ENCODE results near the gene NIBAN1.

GRCh38 chr1:184986250-184986649, 11.9 kb upstream of the NIBAN1 start:
- TF ChIP-seq, protein P1, sequence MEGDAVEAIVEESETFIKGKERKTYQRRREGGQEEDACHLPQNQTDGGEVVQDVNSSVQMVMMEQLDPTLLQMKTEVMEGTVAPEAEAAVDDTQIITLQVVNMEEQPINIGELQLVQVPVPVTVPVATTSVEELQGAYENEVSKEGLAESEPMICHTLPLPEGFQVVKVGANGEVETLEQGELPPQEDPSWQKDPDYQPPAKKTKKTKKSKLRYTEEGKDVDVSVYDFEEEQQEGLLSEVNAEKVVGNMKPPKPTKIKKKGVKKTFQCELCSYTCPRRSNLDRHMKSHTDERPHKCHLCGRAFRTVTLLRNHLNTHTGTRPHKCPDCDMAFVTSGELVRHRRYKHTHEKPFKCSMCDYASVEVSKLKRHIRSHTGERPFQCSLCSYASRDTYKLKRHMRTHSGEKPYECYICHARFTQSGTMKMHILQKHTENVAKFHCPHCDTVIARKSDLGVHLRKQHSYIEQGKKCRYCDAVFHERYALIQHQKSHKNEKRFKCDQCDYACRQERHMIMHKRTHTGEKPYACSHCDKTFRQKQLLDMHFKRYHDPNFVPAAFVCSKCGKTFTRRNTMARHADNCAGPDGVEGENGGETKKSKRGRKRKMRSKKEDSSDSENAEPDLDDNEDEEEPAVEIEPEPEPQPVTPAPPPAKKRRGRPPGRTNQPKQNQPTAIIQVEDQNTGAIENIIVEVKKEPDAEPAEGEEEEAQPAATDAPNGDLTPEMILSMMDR (IDR thresholded peaks at IDR 0.05), result no peak
- TF ChIP-seq POLR2A (IDR thresholded peaks at IDR 0.05), result no peak
